HG03095 (cell line): ENCODE measurements around the gene FAM20C.
"Not testable (repeated sequence)": the region's sequence is repeated elsewhere in the genome, so short reads cannot be mapped to it uniquely, and the experiment has no call there.

Experiments used
- ATAC-seq: cut with Tn5 transposase; IDR thresholded peaks from one replicate; pipeline ENCODE4 v1.9.1; 2021; ENCODE audit warnings: moderate library complexity; ENCODE audit not compliant: unreplicated experiment

Gene FAM20C

GRCh38 chr7:240887-241421 is 48.6 kb downstream of the FAM20C start:
- ATAC-seq = no peak

GRCh38 chr7:241513-241912 is 49.1 kb downstream of the FAM20C start:
- no peak for ATAC-seq

GRCh38 chr7:242826-243579 is 50.6 kb downstream of the FAM20C start:
- ATAC-seq = not testable (repeated sequence)

DNA sequence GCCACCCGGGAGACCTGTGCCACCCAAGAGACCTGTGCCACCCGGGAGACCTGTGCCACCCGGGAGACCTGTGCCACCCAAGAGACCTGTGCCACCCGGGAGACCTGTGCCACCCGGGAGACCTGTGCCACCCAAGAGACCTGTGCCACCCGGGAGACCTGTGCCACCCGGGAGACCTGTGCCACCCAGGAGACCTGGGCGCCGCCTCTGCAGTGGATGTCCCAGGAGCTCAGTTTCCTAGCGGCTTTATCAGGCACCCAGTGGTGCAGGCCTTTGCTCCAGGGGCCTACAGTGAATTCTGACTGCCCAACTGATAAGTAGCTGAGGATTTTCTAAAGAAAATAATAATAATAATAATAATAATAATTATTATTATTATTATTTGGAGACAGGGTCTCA is 51.2 kb downstream of the FAM20C start:
- ATAC-seq = not testable (repeated sequence)

- no peak for ATAC-seq
Measured at GRCh38 chr7:244974-245373, 52.6 kb downstream of the FAM20C start.

GRCh38 chr7:245574-246295 is 53.4 kb downstream of the FAM20C start:
- ATAC-seq = no peak

DNA sequence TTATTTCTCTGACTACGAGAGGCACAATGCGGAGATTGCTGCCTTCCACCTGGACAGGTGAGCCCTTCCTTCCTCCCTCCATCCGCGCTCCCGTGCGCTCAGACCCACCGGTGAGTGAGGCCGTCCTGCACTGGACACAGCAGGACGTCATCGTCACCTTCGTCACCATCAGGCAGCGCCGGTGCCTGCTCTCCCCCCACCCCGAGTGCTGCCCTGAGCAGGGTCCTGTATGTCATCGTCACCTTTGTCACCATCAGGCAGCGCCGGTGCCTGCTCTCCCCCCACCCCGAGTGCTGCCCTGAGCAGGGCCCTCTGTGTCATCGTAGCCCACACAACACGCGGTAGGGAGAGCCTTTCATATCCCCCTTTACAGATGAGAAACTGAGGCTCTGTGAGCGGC is 54.1 kb downstream of the FAM20C start:
- ATAC-seq = no peak

- no peak for ATAC-seq
Measured at GRCh38 chr7:247181-247580, 54.8 kb downstream of the FAM20C start.

DNA sequence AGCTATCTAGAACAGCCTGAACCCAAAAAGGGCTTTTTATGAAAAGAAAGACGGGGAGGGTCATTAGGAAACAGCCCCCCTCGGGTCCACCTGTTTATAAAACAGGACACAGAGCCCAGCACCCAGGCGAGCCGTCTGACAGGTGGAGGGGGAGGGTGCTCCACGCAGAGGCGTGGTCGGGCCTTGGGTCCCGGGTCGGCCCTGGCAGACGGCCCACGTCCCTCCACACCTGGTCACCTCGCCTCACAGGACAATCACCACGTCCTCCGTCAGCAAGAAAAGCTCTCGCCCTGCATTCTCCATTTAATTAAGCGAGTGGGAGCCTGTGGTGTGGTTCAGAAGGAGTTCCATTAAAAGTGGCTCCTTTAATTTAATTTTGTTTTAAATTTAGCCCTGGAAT is 55.3 kb downstream of the FAM20C start:
- ATAC-seq = no peak

DNA sequence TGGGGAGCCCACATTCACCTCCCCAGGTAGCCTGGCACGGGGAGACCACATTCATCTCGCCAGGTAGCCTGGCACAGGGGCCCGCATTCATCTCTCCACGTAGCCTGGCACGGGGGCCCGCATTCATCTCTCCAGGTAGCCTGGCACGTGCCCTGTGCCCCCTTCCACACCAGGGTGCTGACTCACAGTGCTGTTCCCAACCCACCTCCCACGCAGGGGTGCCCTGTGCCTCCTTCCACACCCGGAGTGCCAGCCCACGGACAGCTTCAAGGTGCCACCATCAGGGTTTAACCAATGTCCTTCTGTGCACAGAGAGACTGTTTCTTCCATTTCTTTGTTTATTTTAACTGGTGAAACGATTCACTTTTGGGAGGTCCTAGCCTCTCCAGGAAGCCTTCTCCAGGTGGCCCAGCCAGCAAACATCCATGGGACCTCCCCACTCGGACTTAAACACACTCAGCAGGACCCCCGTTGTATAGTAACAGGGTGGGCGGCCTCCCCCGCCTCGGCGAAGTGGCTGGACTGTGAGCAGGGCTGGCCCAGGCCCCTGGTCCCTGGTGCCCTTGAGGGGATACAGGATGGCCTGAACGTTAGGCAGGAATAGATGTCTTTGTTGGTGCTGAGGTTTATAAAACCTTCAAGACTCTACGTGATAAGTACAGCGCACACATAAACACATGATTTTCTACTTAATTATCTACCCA is 56.5 kb downstream of the FAM20C start:
- no peak for ATAC-seq

- no peak for ATAC-seq
Measured at GRCh38 chr7:249989-250388, 57.6 kb downstream of the FAM20C start.

GRCh38 chr7:250523-250922 is 58.2 kb downstream of the FAM20C start:
- ATAC-seq = no peak

- ATAC-seq = no peak
Measured at GRCh38 chr7:251005-251404, 58.6 kb downstream of the FAM20C start.

- no peak for ATAC-seq
Measured at GRCh38 chr7:251446-252175, 59.2 kb downstream of the FAM20C start.

DNA sequence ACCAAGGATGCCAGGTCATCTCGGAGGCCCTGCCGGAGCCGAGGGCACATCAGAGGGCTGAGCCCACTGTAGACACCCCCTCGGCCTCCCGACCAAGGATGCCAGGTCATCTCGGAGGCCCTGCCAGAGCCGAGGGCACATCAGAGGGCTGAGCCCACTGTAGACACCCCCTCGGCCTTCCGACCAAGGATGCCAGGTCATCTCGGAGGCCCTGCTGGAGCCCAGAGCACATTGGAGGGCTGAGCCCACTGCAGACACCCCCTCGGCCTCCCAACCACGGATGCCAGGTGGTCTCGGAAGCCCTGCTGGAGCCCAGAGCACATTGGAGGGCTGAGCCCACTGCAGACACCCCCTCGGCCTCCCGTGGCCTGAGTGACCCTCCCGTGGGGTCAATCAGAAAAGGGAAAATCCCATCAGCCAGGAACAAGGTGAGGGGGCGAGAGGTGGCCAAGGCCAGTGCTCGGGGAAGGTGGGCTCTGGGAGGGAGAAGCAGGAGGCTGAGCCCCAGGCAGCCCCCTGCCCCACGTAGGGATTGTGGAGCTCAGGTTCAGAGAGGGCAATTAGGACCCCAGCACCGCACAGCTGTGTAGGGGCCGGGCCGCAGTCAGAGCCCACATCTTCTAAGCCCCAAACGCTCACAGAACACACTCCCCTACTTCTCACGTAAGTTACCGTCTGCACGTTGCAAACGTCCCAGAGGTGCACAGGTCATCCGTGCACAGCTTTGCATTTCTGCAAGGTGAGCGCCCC is 60.0 kb downstream of the FAM20C start:
- ATAC-seq = no peak

DNA sequence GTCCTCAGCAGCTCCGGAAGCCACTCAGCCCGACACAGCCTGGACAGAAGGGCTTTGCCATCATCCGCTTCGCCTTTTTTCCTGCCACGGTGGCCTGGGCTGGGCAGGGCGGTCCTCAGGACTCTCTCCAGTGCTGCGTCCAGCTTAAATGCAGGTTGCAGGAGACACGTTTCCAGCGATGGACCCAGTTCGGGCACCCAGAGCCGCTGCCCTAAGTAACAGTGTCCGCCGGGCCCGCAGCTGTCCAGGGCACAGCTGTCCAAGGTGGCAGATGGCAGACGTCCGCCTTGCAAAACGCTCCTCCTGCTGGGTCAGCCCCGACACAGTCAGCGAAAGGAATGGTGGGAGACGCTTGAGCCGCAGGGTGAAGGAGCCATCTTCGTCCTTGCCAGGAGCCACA is 60.6 kb downstream of the FAM20C start:
- no peak for ATAC-seq

DNA sequence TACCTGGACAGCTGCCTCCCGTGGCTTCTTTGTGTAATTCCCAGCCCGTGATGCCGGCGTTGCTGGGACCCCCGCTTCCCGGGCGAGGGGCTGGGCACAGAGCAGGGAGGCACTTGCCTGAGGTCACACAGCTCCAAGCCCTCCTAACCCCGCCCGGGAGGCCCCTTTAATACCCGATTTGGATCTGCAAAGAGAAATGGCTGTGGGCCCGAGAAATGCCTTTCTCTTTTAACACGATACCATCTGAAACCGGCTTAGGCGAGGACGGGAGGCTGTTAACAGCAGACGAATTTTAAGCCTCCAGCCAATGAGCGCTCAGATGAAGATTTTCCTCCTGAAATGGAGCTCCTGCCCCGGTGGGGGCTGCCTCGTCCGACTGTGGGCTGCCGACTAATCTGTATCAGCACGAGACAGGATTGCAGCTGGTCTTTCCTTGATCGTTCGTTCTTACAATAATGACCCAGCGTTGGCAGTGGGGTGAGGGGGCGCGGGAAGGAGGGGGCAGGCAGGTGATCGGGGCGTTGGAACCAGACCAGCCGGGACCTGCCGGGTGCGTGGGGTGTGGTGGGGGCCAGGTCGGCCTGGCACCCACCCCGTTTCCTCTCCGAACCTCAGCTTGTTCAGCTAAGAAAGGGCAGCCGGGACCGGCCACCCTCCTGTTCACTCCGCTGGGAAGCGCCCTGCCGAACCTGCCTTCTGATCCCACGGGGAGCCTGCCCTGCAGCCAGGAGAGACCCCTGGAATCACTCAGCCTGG is 61.4 kb downstream of the FAM20C start:
- no peak for ATAC-seq

GRCh38 chr7:254337-255037 is 62.1 kb downstream of the FAM20C start:
- ATAC-seq = no peak

DNA sequence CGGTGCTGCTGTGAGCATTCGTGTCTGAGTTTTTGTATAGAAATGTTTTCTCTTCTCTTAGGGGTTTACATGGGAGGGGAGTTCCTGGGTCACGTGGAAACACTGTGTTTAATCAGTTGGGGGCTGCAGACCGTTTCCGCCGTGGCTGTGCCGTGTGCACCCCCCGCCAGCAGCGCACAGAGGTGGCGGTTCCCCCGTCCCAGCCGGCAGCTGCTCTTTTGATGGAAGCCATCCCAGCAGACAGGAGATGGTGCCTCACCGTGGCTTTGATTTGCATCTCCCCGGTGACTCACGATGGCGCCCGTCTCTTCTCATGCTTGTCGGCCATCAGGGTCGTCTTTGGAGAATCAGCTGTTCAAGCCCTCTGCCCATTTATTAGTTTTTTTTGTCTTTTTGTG is 62.7 kb downstream of the FAM20C start:
- no peak for ATAC-seq
